GM21576 (cell line): ENCODE results near the gene NPHP3.
"Not testable (repeated sequence)": the region's sequence is repeated elsewhere in the genome, so short reads cannot be mapped to it uniquely, and the experiment has no call there.

Source experiments
- ATAC-seq: cut with Tn5 transposase; IDR thresholded peaks from one replicate; pipeline ENCODE4 v1.9.1; 2021; ENCODE audit warnings: mild to moderate bottlenecking, moderate library complexity; ENCODE audit not compliant: unreplicated experiment

Gene NPHP3

DNA sequence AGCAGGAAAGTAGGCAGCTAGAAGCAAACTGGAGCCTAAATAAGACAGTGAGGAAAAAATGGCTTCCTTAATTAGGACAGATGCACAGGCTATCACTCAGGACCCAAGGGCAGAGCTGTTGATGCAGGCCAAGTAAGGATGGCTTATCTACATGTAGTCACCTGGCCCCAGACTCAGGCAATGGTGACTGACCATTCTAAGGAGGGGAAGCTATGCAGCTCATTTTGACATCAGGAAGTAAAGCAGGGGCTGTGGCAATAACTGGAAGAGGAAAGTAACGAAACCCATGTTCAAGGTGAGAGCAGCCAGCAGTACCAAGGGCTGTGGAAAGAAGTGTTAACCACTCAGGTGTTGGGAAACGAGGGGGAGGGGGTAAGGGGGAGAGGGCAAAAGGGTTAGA, 78.8 kb downstream of the NPHP3 start:
- ATAC-seq = no peak

DNA sequence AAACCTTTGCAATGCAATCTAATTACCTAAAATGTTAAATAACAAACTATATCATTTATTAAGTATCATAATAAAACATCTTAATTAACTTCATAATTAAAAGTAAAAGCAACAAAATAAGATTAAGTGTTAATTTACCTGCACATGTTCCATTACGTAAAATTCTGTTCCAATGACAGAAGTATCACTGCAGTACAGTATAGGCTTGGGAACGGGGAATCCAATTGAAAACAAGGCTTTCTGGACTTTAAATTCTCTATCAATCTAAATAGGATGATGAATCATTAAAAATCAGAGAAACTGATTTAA, 79.7 kb downstream of the NPHP3 start:
- no peak for ATAC-seq

DNA sequence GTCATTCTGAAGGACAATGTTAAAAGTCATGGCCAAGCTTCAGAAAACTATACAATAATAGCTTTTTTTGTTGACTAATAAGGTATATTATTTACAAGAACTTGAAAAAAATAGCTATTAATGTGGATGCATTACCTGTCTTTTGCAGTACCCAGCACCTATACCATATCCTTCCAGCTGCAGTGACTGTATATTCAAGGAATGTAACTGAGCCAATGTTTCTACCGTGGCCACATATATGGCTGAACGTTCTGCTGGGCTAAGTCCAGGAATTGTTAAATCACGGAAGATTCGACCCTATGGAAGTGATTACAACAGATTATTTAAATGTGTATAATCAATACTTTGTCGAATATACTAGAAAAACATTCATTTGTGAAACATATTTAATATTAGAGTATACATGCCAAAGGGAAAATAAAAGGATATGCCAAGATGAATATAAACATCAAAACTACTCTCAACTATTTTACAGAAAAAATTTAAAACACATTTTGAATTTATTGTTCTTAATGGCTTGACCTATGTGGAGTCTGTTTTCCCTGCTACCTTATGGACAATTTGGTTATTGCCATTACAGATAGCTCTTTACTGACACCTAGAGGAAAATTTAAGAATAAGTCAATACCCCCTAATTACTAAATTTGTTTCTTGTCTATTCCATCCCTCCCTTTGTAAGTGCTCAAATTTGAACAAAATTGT, 80.2 kb downstream of the NPHP3 start:
- ATAC-seq = no peak

DNA sequence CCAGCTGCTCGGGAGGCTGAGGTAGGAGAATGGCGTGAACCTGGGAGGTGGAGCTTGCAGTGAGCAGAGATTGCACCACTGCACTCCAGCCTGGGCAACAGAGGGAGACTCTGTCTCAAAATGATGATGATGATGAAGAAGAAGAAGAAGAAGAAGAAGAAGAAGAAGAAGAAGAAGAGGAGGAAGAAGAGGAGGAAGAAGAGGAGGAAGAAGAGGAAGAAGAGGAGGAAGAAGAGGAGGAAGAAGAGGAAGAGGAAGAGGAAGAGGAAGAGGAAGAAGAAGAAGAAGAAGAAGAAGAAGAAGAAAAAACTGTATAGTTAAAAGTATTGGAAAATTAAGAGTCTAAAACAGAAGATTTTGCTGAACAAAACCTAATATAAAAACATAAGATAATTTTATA, 80.8 kb downstream of the NPHP3 start:
- not testable (repeated sequence) for ATAC-seq

DNA sequence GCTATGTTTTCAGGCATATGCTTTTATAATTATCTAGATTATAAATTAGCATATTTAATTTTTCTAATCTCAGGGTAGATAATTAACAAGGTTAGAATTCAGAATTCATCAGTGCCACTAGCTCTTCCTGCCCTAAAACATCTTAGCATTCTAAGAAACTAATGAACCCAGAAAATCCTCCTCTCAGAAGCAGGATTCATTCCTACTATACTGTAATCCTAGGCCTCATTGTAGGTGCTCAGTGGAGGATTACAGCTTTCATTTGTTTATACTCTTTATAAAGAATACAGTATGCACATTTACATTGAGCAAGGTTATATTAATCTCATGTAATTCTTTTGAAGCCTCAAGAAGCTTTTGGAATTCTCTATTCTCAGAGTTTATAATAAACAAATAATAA, 83.5 kb downstream of the NPHP3 start:
- no peak for ATAC-seq

DNA sequence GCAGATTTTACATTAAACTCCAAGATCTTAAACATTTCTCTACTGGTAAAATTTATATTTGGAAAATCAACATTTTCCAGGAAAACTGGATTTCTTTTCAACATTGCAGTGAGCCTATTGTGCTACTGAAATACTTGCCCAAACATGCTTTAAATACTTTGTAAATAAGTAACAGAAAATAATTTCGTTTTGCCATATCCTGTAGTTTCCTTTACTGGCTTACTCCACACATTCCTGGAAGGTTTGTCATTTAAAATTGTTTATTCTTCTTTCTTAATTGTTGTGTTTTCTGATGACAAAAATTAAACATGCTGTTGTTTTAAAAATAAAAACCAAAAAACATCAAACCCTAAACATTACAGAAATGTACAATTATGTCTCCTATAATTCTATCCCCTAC, 84.6 kb downstream of the NPHP3 start:
- ATAC-seq = no peak

DNA sequence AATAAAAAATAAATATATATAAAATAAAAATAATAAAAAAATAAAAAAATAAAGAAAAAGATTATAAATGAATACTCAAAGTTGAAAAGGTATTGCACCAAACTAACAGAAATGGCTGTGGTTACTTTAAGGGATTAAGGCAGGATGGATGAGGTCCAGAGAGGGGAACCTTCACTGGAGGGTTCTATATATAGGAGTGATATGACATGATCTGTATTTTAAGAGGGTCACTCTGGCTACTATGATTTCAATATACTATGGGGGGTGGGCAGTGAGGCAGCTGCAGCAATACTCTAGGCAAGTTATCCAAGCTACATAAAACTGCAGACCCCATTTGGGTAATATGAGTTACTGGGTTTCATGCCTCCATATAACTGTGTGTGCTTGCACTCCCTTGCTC, 87.2 kb downstream of the NPHP3 start:
- ATAC-seq = no peak
